GM23248 (cell line): Measurements from ENCODE around the gene RECQL5.

Experiments
- EZH2 ChIP-seq: fragments of 200-600 bp; sonication (generic); IDR thresholded peaks from 2 replicates; pipeline ENCODE4 v1.6.1; 2018; ENCODE audit warnings: antibody characterized with exemption, mild to moderate bottlenecking; ENCODE audit not compliant: insufficient read depth, poor library complexity, severe bottlenecking
- EZH2phosphoT487 ChIP-seq: fragments of 200-600 bp; sonication (generic); IDR thresholded peaks from 2 replicates; pipeline ENCODE4 v1.6.1; 2018; ENCODE audit warnings: antibody characterized with exemption, moderate library complexity, mild to moderate bottlenecking, low read depth; ENCODE audit not compliant: insufficient read depth

- TF ChIP-seq EZH2, result no peak
- no peak for TF ChIP-seq EZH2phosphoT487
Observed at GRCh38 chr17:75637551-75637950, 29.4 kb downstream of the RECQL5 start.
